SK-MEL-5 (cell line): ENCODE data around the gene ADCY5. TPM values are rescaled to one million over a fixed set of nuclear protein-coding genes. Genes with fewer than 3 reads are reported as not detected.

Experiments used
- DNase-seq: peaks from one replicate; pipeline ENCODE4 v3.0.0-alpha.2; 2016; ENCODE audit warnings: low read depth, low spot score
- in situ Hi-C: cut with HindIII; loops from 2 replicates; pipeline ENCODE4 v1.10.0; 2016; ENCODE audit warnings: low sequenced_read_pairs, high pct_unique_total_duplicates, low pct_unique_long_range_greater_than_20kb
- total RNA-seq: library from RNA; depleted of rRNA; stranded (reverse); fragments of >200 nt; shearing (Covaris generic); gene quantifications from 2 replicates; pipeline ENCODE4 v1.2.3, GENCODE V29; 2014

Gene ADCY5
- total RNA-seq, 1 experiment from 2014 or later = 1.2 TPM

GRCh38 chr3:123296261-123296660 is 152.6 kb downstream of the ADCY5 start:
- in situ Hi-C loops = no loop called here
- DNase-seq = no peak

GRCh38 chr3:123295901-123296250 is 153.0 kb downstream of the ADCY5 start:
- in situ Hi-C loops = no loop called here
- no peak for DNase-seq

- in situ Hi-C loops = no loop called here
Observed at GRCh38 chr3:123295171-123295900, 153.6 kb downstream of the ADCY5 start.

GRCh38 chr3:123294296-123294938 is 154.5 kb downstream of the ADCY5 start:
- no peak for DNase-seq
- in situ Hi-C loops = no loop called here

More at GRCh38 chr3:123295171-123295900, 153.6 kb downstream of the ADCY5 start:
- DNase-seq = no peak

- no peak for DNase-seq
- in situ Hi-C loops = no loop called here
Observed at GRCh38 chr3:123292321-123293310, 156.3 kb downstream of the ADCY5 start.

GRCh38 chr3:123291404-123291803 is 157.5 kb downstream of the ADCY5 start:
- DNase-seq = no peak

GRCh38 chr3:123290962-123291361 is 157.9 kb downstream of the ADCY5 start:
- DNase-seq = no peak
- in situ Hi-C loops = no loop called here

More at GRCh38 chr3:123291404-123291803, 157.5 kb downstream of the ADCY5 start:
- in situ Hi-C loops = no loop called here

GRCh38 chr3:123290107-123290930 is 158.6 kb downstream of the ADCY5 start:
- no peak for DNase-seq
- in situ Hi-C loops = no loop called here

GRCh38 chr3:123289391-123290106 is 159.3 kb downstream of the ADCY5 start:
- in situ Hi-C loops = no loop called here
- DNase-seq = no peak

GRCh38 chr3:123287962-123288302 is 161.0 kb downstream of the ADCY5 start:
- in situ Hi-C loops = no loop called here
- DNase-seq = no peak

GRCh38 chr3:123287051-123287961 is 161.6 kb downstream of the ADCY5 start:
- in situ Hi-C loops = no loop called here
- no peak for DNase-seq

GRCh38 chr3:123286308-123287023 is 162.4 kb downstream of the ADCY5 start:
- DNase-seq = peak; percentile 82

GRCh38 chr3:123285931-123286307 is 163.0 kb downstream of the ADCY5 start:
- DNase-seq = no peak
- in situ Hi-C loops = no loop called here

More at GRCh38 chr3:123286308-123287023, 162.4 kb downstream of the ADCY5 start:
- in situ Hi-C loops = no loop called here

GRCh38 chr3:123285479-123285878 is 163.4 kb downstream of the ADCY5 start:
- in situ Hi-C loops = no loop called here
- DNase-seq = no peak

- peak; percentile 37 for DNase-seq
- in situ Hi-C loops = no loop called here
Observed at GRCh38 chr3:123285066-123285465, 163.8 kb downstream of the ADCY5 start.
